Measurements from ENCODE around the gene TPX2. TPM values are rescaled to one million over a fixed set of nuclear protein-coding genes. Genes with fewer than 3 reads are reported as not detected.

Gene TPX2
- total RNA-seq, 1 donor: 18.5 TPM

DNA sequence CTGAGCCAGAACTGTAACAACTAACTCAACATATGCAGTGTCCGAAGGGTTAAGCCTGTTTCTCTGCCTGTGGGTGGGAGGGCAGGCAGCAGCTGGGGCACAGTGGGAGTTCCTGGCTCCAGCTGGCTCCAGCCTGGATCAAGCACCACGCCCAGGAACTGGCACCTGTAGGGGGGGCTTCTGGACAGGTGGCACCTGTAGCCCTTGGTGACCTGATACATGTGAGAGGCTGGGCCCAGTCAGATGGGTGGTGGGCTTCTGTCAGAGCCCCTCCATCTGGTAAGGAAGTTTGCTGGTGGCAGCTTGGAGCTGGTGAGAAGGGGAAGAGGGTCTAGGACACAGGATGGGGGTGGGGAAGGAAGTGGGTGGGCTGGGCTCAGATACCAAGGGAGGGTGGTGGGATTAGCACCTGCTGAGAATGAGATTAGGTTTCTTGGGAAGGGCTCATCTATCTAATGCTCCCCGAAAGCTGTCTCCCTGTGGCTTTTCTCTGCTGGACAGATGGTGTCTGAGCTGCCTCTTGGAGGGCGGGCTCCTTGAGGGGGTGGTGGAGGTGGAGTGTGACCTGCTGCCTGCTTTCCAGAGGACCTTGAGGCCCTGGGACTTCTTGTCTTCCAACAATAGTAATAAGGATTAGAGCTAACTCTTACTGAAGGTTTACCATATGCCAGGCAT is 45.0 kb upstream of the TPX2 start:
- Histone ChIP-seq H3K27me3 (ENCODE audit: insufficient read depth, low read length) (no peaks in the 10 kb centered on the region), H3K4me3 (ENCODE audit: insufficient read depth, low read length) (no peak overlapping the region), H3K79me2 (ENCODE audit: insufficient read depth, low read length) (peaks cover 92% of the 10 kb centered on the region), H3K4me2 (ENCODE audit: insufficient read depth, low read length) (no peak overlapping the region), H3K4me1 (ENCODE audit: insufficient read depth, low read length) (peaks cover 45% of the 10 kb centered on the region), H3K27ac (ENCODE audit: low read depth, low read length) (no peak overlapping the region), H3K36me3 (ENCODE audit: insufficient read depth, low read length) (peaks cover 24% of the 10 kb centered on the region), H4K20me1 (ENCODE audit: insufficient read depth, low read length) (no peaks in the 10 kb centered on the region), H2AFZ (ENCODE audit: low read length) (no peak overlapping the region), H3K9me3 (ENCODE audit: low read depth, low read length) (no peaks in the 10 kb centered on the region)
- TF ChIP-seq, protein P1, sequence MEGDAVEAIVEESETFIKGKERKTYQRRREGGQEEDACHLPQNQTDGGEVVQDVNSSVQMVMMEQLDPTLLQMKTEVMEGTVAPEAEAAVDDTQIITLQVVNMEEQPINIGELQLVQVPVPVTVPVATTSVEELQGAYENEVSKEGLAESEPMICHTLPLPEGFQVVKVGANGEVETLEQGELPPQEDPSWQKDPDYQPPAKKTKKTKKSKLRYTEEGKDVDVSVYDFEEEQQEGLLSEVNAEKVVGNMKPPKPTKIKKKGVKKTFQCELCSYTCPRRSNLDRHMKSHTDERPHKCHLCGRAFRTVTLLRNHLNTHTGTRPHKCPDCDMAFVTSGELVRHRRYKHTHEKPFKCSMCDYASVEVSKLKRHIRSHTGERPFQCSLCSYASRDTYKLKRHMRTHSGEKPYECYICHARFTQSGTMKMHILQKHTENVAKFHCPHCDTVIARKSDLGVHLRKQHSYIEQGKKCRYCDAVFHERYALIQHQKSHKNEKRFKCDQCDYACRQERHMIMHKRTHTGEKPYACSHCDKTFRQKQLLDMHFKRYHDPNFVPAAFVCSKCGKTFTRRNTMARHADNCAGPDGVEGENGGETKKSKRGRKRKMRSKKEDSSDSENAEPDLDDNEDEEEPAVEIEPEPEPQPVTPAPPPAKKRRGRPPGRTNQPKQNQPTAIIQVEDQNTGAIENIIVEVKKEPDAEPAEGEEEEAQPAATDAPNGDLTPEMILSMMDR (IDR thresholded peaks at IDR 0.05; ENCODE audit: extremely low read depth, low read depth, low read length): no peak
- no peak for DNase-seq (ENCODE audit: insufficient read length, low spot score, missing footprints)

DNA sequence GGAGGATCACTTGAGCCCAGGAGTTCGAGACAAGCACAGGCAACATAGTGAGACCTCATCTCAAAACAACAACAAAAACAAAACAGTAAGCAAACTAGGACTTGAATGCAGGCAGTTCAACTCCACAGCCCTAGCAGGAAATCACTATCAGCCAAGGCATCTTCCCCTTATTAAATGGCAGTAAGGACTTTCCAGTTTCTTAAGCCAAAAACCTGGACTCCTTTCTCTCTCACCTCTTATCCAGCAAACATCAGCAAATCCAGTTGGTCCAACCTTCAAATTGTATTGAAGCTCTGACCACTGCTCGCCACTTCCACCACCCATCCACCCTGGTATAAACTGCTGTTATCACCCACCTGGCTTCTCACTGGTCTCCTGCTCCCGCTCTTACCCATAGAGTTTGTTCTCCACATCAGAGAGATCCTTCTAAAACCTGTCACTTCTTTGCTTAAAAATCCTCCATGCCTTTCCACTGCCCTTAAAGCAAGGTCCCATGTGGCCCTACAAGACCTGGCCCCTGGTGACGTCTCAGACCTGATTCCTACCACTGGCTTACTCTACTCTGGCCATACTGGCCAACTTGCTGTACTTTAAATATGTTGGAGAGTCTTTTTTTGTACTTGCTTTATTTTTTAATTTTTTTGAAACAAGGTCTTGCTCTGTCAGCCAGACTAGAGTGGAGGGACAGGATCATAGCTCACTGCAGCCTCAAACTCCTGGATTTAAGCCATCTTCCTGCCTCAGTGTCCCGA is 44.1 kb upstream of the TPX2 start:
- Histone ChIP-seq H3K4me2 (ENCODE audit: insufficient read depth, low read length) (no peak overlapping the region), H3K9me3 (ENCODE audit: low read depth, low read length) (no peaks in the 10 kb centered on the region), H3K27ac (ENCODE audit: low read depth, low read length) (peak overlapping the region; percentile 61), H4K20me1 (ENCODE audit: insufficient read depth, low read length) (no peaks in the 10 kb centered on the region), H3K27me3 (ENCODE audit: insufficient read depth, low read length) (no peaks in the 10 kb centered on the region), H2AFZ (ENCODE audit: low read length) (no peak overlapping the region), H3K4me3 (ENCODE audit: insufficient read depth, low read length) (no peak overlapping the region), H3K4me1 (ENCODE audit: insufficient read depth, low read length) (peaks cover 52% of the 10 kb centered on the region), H3K79me2 (ENCODE audit: insufficient read depth, low read length) (peaks cover 90% of the 10 kb centered on the region), H3K36me3 (ENCODE audit: insufficient read depth, low read length) (peaks cover 24% of the 10 kb centered on the region)
- no peak for DNase-seq (ENCODE audit: insufficient read length, low spot score, missing footprints)
- TF ChIP-seq, protein P1 (IDR thresholded peaks at IDR 0.05; ENCODE audit: extremely low read depth, low read depth, low read length): no peak

DNA sequence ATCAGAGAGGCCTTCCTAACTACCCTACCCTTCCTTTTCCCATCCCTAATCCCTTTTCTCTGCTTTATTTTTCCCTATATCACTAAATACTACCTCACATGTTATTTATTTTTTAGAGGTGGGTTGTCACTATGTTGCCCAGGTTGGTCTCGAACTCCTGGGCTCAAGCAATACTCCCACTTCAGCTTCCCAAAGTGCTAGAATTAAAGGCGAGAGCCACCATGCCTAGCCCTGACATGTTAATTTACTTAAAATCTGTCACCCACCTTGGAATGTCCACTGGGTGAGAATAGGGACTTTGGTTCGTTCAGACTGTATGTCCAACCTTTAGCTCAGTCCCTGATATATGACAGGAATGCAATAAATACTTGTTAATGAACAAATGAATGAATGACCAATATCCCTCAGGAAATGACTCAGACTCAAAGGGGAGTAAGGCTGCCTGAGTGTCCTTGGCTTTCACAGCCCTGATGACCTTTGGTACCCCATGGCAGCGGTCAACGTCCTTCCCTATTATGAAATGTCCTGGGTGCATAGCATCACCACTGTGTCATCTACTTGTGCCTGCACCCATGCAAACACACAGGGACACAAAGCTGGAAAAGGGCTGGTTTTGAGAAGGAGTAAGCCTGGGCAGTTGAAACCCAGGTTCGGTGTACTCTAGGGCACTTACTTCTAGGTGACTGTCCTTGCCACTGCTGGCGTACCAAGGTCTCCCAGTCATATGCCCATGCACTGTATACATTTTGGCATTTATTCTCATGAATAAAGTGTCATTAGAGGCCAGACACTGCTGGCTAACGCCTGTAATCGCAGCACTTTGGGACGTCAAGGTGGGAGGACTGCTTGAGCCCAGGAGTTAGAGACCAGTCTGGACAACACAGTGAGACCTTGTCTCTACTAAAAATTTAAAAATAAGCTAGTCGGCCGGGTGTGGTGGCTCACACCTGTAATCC is 43.0 kb upstream of the TPX2 start:
- Histone ChIP-seq H3K36me3 (ENCODE audit: insufficient read depth, low read length) (peaks cover 30% of the 10 kb centered on the region), H3K27ac (ENCODE audit: low read depth, low read length) (peak overlapping the region; percentile 61), H3K4me3 (ENCODE audit: insufficient read depth, low read length) (no peak overlapping the region), H3K79me2 (ENCODE audit: insufficient read depth, low read length) (peaks cover 92% of the 10 kb centered on the region), H3K4me2 (ENCODE audit: insufficient read depth, low read length) (peak overlapping the region; percentile 30), H4K20me1 (ENCODE audit: insufficient read depth, low read length) (no peaks in the 10 kb centered on the region), H3K9me3 (ENCODE audit: low read depth, low read length) (no peaks in the 10 kb centered on the region), H3K27me3 (ENCODE audit: insufficient read depth, low read length) (no peaks in the 10 kb centered on the region), H2AFZ (ENCODE audit: low read length) (no peak overlapping the region), H3K4me1 (ENCODE audit: insufficient read depth, low read length) (peaks cover 55% of the 10 kb centered on the region)
- TF ChIP-seq, protein P1 (IDR thresholded peaks at IDR 0.05; ENCODE audit: extremely low read depth, low read depth, low read length): no peak
- DNase-seq (ENCODE audit: insufficient read length, low spot score, missing footprints): peak; percentile 87
